Pancreas (tissue), 10 donors: ENCODE results near the gene IL2RA. TPM values are rescaled to one million over a fixed set of nuclear protein-coding genes. Genes with fewer than 3 reads are reported as not detected.

Experiments used
- ATAC-seq, 4 donors: fragments of 200-7000 bp; cut with Tn5 transposase; one replicate each; pipeline versions ENCODE4 v1.8.0 to v1.9.1; 2020; ENCODE audit warnings: mild to moderate bottlenecking in 4 of 4, moderate library complexity in 4 of 4
- DNase-seq, 6 donors: peaks; one replicate each; pipeline ENCODE4 v3.0.0-alpha.2; 2020
- FAIRE-seq: peaks from 2 replicates; lab custom pipeline; 2012; peaks lifted over from hg19 to GRCh38; lab: Jason Lieb, UNC
- H3K27ac ChIP-seq, 4 donors: fragments of 200-600 bp; sonication (generic); 1 replicate in 3 of 4; 2 replicates in 1 of 4; pipeline versions ENCODE4 v1.5.0 to v1.8.0; 2020
- H3K27me3 ChIP-seq, 4 donors: fragments of 200-600 bp; one replicate each; pipeline ENCODE4 v1.8.0; 2021
- H3K36me3 ChIP-seq, 3 donors: fragments of 200-600 bp; sonication (generic) in 1 of 3; one replicate each; pipeline versions ENCODE4 v1.5.0 to v1.8.0; 2020 to 2021
- H3K4me1 ChIP-seq, 3 donors: fragments of 200-600 bp; one replicate each; pipeline ENCODE4 v1.8.0; 2021
- H3K4me3 ChIP-seq, 4 donors: fragments of 200-600 bp; sonication (generic) in 2 of 4; one replicate each; pipeline versions ENCODE4 v1.5.0 to v1.8.0; 2020 to 2021
- H3K9me3 ChIP-seq, 4 donors: fragments of 200-600 bp; one replicate each; pipeline ENCODE4 v1.8.0; 2021
- CTCF ChIP-seq, 4 donors: fragments of 200-600 bp; sonication (generic) in 3 of 4; IDR thresholded peaks; one replicate each; pipeline versions ENCODE4 v1.5.0 to v1.8.0; 2021; ENCODE audit warnings: antibody characterized with exemption in 4 of 4
- WGBS, 2 donors: extraction: QIAGEN DNeasy Blood & Tissue Kit; methylation state at CpG; one replicate each; pipeline ENCODE4 v1.1.7; 2013; 5-methylcytosine and 5-hydroxymethylcytosine counted together
- intact Hi-C, 3 donors: fragments of 100-400 bp; cut with DNase I; formaldehyde crosslinking; loops; one replicate each; pipeline versions ENCODE4 v1.11.1 to v1.14.2; 2022
- polyA plus RNA-seq, 2 donors: library from polyadenylated mRNA; stranded (reverse); fragments of 200-250 nt; gene quantifications; one replicate each; pipeline ENCODE4 v1.2.3, GENCODE V29; 2013
- total RNA-seq, 6 donors: library from RNA; stranded (reverse); fragmentation: NEBNext Ultra II Directional in 4 of 6; extraction: Animal tissue kit (Norgen Biotek cat#: 25700) in 4 of 6; gene quantifications; one replicate each; pipeline versions ENCODE4 v1.2.1 to v1.2.4, GENCODE V29; 2021 to 2023
- donor health status: healthy with polysubstance abuse.
- donor health status: DM: no; HTN: no; CAD: no; lungs with moderate emphysema.
- donor health status: DM: no; HTN: no; CAD: no.
- donor health status: control.
- donor health status: control.
- donor health status: Bipolar disorder and iron deficiency.
- donor health status: DM: yes; HTN: yes; CAD: no.
- donor health status: DM: no; HTN: no; CAD: no.
- donor health status: DM: no; HTN: no; CAD: no.
- donor health status: DM: yes; HTN: yes; CAD: no.

IL2RA gene
- total and polyA plus RNA-seq, 8 donors: 0.11 to 1.1 (median 0.26) TPM; not detected in 2

GRCh38 chr10:5985029-5985428, 77.1 kb downstream of the IL2RA start:
- no peak for FAIRE-seq
- Histone ChIP-seq H3K27me3 (no peaks in the 10 kb centered on the region), H3K36me3 (no peaks in the 10 kb centered on the region), H3K4me1 (no peaks in the 10 kb centered on the region), H3K9me3 (no peaks in the 10 kb centered on the region), H3K4me3 (no peak overlapping the region), H3K27ac (no peak overlapping the region)
- no peak for ATAC-seq
- intact Hi-C loops: no loop called here
- 82 to 87% methylated on average over 5 of the region's 5 CpGs for WGBS, 2 donors
- TF ChIP-seq CTCF (IDR thresholded peaks at IDR 0.05): no peak
- DNase-seq: no peak

- peaks cover 0 to 8% (median 5%) of the 10 kb centered on the region in 3 donors for H3K4me1 ChIP-seq
- no peaks in the 10 kb centered on the region for H3K9me3 ChIP-seq
- ATAC-seq (no peak), FAIRE-seq (no peak), DNase-seq (no peak)
- no peak for TF ChIP-seq CTCF (IDR thresholded peaks at IDR 0.05)
- H3K27ac ChIP-seq: no peak overlapping the region
- intact Hi-C loops: no loop called here
- H3K4me3 ChIP-seq: no peak overlapping the region
- no peaks in the 10 kb centered on the region for H3K36me3 ChIP-seq
- H3K27me3 ChIP-seq: no peaks in the 10 kb centered on the region
- 68 to 78% methylated on average over 9 of the region's 9 CpGs for WGBS, 2 donors
Observed at GRCh38 chr10:5983774-5984173, 78.4 kb downstream of the IL2RA start.

- Histone ChIP-seq H3K27me3 (no peaks in the 10 kb centered on the region), H3K4me3 (no peak overlapping the region), H3K9me3 (no peaks in the 10 kb centered on the region), H3K27ac (no peak overlapping the region), H3K4me1 (peaks cover 0 to 11% (median 5%) of the 10 kb centered on the region in 3 donors), H3K36me3 (no peaks in the 10 kb centered on the region)
- FAIRE-seq: no peak
- 85 to 93% methylated on average over 9 of the region's 9 CpGs for WGBS, 2 donors
- no peak for DNase-seq
- intact Hi-C loops: no loop called here
- ATAC-seq: no peak
- TF ChIP-seq CTCF (IDR thresholded peaks at IDR 0.05): no peak
Observed at GRCh38 chr10:5981529-5981928, 80.6 kb downstream of the IL2RA start.

GRCh38 chr10:5978230-5978489, 84.0 kb downstream of the IL2RA start:
- H3K4me3 ChIP-seq: peak overlapping the region; percentile 86 to 96 (median 91)
- intact Hi-C loops: no loop called here
- ATAC-seq (no peak), DNase-seq (no peak), FAIRE-seq (no peak)
- no peaks in the 10 kb centered on the region for H3K27me3 ChIP-seq
- H3K9me3 ChIP-seq: no peaks in the 10 kb centered on the region
- WGBS, 2 donors: 12 to 29% methylated on average over 6 of the region's 6 CpGs
- H3K4me1 ChIP-seq: peaks cover 5 to 22% (median 11%) of the 10 kb centered on the region in 3 donors
- TF ChIP-seq CTCF (IDR thresholded peaks at IDR 0.05): no peak
- H3K36me3 ChIP-seq: no peaks in the 10 kb centered on the region
- peak overlapping the region; percentile 95 to 100 (median 98) for H3K27ac ChIP-seq

- H3K4me1 ChIP-seq: peaks cover 5 to 24% (median 16%) of the 10 kb centered on the region in 3 donors
- FAIRE-seq (no peak), DNase-seq (peak; percentile 80 to 93 (median 84))
Observed at GRCh38 chr10:5977471-5978229, 84.5 kb downstream of the IL2RA start, which contains the start of gene IL15RA. Gene IL15RA, minus strand, starts transcription at chr10:5977543. Its CDS starts 51 bp downstream, at chr10:5977492.

More at GRCh38 chr10:5977471-5978229, 84.5 kb downstream of the IL2RA start, which contains the start of gene IL15RA:
- no peaks in the 10 kb centered on the region for H3K27me3 ChIP-seq
- H3K9me3 ChIP-seq: no peaks in the 10 kb centered on the region
- 0% methylated on average over 37 to 80 of the region's 80 CpGs for WGBS, 2 donors
- peak; percentile 83 to 90 (median 88) for ATAC-seq
- H3K4me3 ChIP-seq: peak within 1 kb of the TSS; percentile 86 to 96 (median 91)
- intact Hi-C loops: no loop called here
- TF ChIP-seq CTCF (IDR thresholded peaks at IDR 0.05): peak in 2 of 4 donors; percentile 15
- H3K36me3 ChIP-seq: no peaks in the 10 kb centered on the region
- H3K27ac ChIP-seq: peak within 1 kb of the TSS; percentile 95 to 100 (median 98)
